ENCODE data around the gene SYCP3. TPM values are rescaled to one million over a fixed set of nuclear protein-coding genes. Genes with fewer than 3 reads are reported as not detected.

The SYCP3 gene
- total and polyA plus RNA-seq, 2 of the 8 experiments (the other 6 are each of a cell fraction or from before 2014, with no cell fraction given) = 0.02 to 0.07 TPM

DNA sequence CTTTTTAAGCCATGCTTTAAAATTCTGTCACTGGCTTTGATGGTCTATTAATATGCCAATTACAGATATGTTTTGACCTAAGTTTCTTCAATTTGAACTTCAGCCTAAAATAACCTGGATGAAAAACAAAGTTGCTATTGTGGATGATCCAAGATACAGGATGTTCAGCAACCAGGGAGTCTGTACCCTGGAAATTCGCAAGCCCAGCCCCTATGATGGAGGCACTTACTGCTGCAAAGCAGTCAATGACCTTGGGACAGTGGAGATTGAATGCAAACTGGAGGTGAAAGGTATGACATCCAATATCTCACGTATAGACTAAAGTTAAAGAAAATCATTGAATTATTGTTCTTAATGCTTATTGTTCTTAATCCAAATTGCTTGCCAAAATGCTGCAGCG lies 59.0 kb downstream of the SYCP3 start:
- no peak overlapping the region for H2AFZ ChIP-seq (ENCODE audit: low read length)
- TF ChIP-seq HDAC2 (IDR thresholded peaks at IDR 0.05; ENCODE audit: borderline replicate concordance in 1 of 2, low read depth in 2 of 2, low read length in 2 of 2) = no peak
- TF ChIP-seq POLR2A (IDR thresholded peaks at IDR 0.05; ENCODE audit: control extremely low read depth in 1 of 2, low read depth in 2 of 2, low read length in 2 of 2) = no peak
- no peak for TF ChIP-seq SIRT6 (IDR thresholded peaks at IDR 0.05; ENCODE audit: low read length)
- no peak for TF ChIP-seq KDM1A (IDR thresholded peaks at IDR 0.05; ENCODE audit: borderline replicate concordance, low read length)
- TF ChIP-seq BCL11A (IDR thresholded peaks at IDR 0.05; ENCODE audit: low read depth in 2 of 2, low read length in 2 of 2) = no peak

More for the DNA sequence above, 59.0 kb downstream of the SYCP3 start:
- H3K27ac ChIP-seq (ENCODE audit: low read depth, low read length) = no peak overlapping the region
- no peaks in the 10 kb centered on the region for H4K20me1 ChIP-seq (replicated peaks in 1 of 2; ENCODE audit: control insufficient read depth in 1 of 2, insufficient read depth in 2 of 2, low read length in 2 of 2)
- H3K23ac ChIP-seq (ENCODE audit: insufficient read length) = no peak overlapping the region
- 90% methylated on average over 3 of the region's 3 CpGs; no CpG with 5 or more reads in 1 of the 2 experiments for WGBS, 2 experiments (ENCODE audit: extremely low coverage in 1 of 2, insufficient coverage in 1 of 2, insufficient read length in 1 of 2, insufficient replicate concordance in 2 of 2, low coverage in 1 of 2, low lambda C conversion rate in 2 of 2, missing lambda C conversion rate in 1 of 2)
- CTCF ChIA-PET (ENCODE audit: partially characterized antibody) = interaction anchor here (4.6 kb wide), 1 partner anchor 9 kb away, joined by 32 read pairs; no protein-coding TSS in a partner anchor
- H2BK12ac ChIP-seq (ENCODE audit: low read depth, low read length) = no peak overlapping the region
- no peak overlapping the region for H2BK15ac ChIP-seq (ENCODE audit: low read length)
- H3K79me2 ChIP-seq (ENCODE audit: control insufficient read depth in 1 of 2, insufficient read depth in 2 of 2, low read length in 2 of 2) = no peaks in the 10 kb centered on the region
- H2AK5ac ChIP-seq (ENCODE audit: low read depth, low read length) = no peak overlapping the region
- no peaks in the 10 kb centered on the region for H3K27me3 ChIP-seq (replicated peaks in 1 of 4; ENCODE audit: control insufficient read depth in 3 of 4, extremely low read depth in 1 of 4, insufficient read depth in 3 of 4, low read length in 3 of 4)
- no peak overlapping the region for H4K8ac ChIP-seq (ENCODE audit: extremely low read depth, insufficient read depth, low read length)
- H3K4me3 ChIP-seq (ENCODE audit: extremely low read depth in 1 of 4, insufficient read depth in 2 of 4, low read depth in 3 of 4, low read length in 4 of 4) = no peak overlapping the region
- H3K36me3 ChIP-seq (ENCODE audit: control insufficient read depth in 2 of 4, insufficient read depth in 4 of 4, low read length in 3 of 4) = no peaks in the 10 kb centered on the region
- H3K4ac ChIP-seq (replicated peaks; ENCODE audit: insufficient read length, low read depth, low read length) = no peak overlapping the region
- H3K56ac ChIP-seq (replicated peaks; ENCODE audit: insufficient read length, low read depth, low read length) = no peak overlapping the region
- no peaks in the 10 kb centered on the region for H3K79me1 ChIP-seq (ENCODE audit: low read depth, low read length)
- no peaks in the 10 kb centered on the region for H3K4me1 ChIP-seq (replicated peaks in 1 of 4; ENCODE audit: control insufficient read depth in 3 of 4, insufficient read depth in 4 of 4, low read length in 3 of 4)
- H3K14ac ChIP-seq (ENCODE audit: insufficient read length) = no peak overlapping the region
- H3K23me2 ChIP-seq (ENCODE audit: low read depth, low read length) = no peaks in the 10 kb centered on the region
- no peaks in the 10 kb centered on the region for H3K9me3 ChIP-seq (ENCODE audit: insufficient read depth in 2 of 2, low read depth in 1 of 2, low read length in 1 of 2)
- no peak overlapping the region for H3K18ac ChIP-seq (ENCODE audit: extremely low read depth, low read length)
- no peak overlapping the region for H3K9ac ChIP-seq (replicated peaks in 1 of 4; ENCODE audit: extremely low read depth in 1 of 4, low read depth in 3 of 4, low read length in 3 of 4)
- H2BK120ac ChIP-seq (replicated peaks; ENCODE audit: low read depth, low read length) = no peak overlapping the region
- POLR2A ChIA-PET (ENCODE audit: partially characterized antibody) = no interaction called here
- no peak overlapping the region for H3K4me2 ChIP-seq (ENCODE audit: insufficient read depth in 1 of 2, low read depth in 2 of 2, low read length in 2 of 2)
- no peak overlapping the region for H2BK20ac ChIP-seq (ENCODE audit: low read length)
- no peak for DNase-seq (ENCODE audit: low read depth in 1 of 2, low spot score in 2 of 2)
- FAIRE-seq = no peak
- no peak overlapping the region for H2BK5ac ChIP-seq (ENCODE audit: low read depth, low read length)
- no peak overlapping the region for H4K5ac ChIP-seq (ENCODE audit: insufficient read length, low read depth, low read length)
- no peak overlapping the region for H4K91ac ChIP-seq (replicated peaks; ENCODE audit: insufficient read length, low read length)

Measured in H1 (cell line).